ENCODE results near the gene NHSL2.
A peak's percentile ranks its signal among the peaks of the same experiment; 100 is the strongest.

Gene NHSL2

DNA sequence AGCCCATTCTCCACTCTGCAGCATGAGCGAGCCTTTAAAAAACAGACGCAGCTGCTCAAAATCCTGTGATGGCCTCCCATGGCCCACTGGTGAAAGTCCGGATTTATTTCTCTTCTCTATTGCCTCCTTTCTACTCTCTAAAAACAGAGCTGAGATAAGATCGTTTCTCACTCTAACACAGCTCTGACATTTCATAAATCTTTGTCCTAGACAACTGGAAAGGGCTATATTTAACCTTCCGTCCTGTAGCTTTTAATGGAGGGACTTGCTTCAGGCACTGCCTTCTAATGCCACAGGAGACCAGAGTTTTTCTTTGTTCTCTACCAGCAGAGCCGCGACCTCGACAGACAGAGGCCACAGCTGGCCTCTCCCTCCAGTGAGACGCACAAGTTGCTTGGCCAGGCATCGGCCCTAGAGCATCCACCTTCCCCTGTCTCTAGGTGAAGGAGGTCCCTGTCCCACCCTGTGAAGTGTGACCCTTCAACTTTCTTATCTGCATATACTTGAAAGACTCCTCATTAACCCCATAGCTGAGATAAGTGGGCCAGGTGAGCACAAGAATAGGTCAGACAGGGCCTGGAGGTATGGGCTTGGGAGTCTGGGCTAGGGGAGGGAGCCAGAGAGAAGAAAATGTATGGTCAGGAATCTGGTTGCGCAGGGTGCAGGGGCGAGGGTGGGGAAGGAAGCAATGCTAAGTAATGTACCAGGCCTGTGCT, 171.1 kb downstream of the NHSL2 start:
- DNase-seq: no peak

DNA sequence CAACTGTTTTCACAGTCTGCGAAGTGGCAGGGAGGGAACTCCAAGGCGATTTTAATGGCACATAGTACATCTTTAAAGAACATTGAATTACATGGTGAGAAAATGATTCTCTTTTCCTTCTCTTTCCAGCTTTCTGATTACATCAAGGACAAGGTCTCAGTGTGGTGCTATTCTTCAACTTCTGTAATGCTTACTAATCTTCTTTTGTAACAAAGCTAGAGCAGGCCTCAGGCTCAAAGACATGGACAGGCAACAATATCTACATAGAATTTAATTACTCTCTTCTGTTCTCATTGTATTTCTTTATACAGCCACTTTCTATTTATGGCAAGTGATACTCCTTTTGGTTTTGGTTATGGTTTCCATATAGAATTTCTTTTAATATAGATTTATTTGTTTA, 172.6 kb downstream of the NHSL2 start:
- no peak for DNase-seq

DNA sequence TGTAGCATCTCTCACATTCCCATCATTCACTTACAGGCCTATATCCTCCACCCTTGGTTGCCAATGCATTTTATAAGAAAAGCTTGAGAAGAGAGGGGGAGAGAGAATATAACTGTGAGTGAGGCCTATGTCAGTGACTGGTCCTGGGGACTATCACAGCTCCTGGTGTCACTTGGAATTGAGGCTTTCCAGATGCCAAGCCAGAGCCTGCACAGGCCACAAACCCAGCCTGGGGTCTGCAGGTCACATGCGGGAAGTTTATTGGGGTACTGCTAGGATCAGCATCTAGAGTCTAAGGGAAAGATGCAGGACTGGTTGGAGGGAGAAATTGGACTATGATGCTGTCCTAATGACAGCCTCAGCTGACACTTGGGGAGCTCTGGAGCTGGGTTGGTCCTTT, 173.5 kb downstream of the NHSL2 start:
- DNase-seq: no peak

DNA sequence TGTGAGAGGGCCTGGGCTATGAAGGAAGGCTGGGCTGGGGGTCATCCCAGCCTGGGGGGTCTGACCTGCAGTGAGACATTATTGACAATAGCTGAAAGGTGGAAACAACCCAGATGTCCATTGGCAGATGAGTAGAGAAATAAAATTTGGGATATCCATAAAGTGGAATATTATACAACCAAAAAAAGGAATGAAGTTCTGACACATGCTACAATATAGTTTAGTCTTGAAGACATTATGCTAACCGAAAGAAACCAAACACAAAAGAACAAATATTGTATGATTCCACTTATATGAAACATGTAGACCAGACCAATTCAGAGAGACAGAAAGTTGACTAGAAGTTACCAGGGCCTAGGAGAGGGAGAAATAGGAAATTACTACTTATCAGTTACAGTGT, 176.3 kb downstream of the NHSL2 start:
- no peak for DNase-seq

DNA sequence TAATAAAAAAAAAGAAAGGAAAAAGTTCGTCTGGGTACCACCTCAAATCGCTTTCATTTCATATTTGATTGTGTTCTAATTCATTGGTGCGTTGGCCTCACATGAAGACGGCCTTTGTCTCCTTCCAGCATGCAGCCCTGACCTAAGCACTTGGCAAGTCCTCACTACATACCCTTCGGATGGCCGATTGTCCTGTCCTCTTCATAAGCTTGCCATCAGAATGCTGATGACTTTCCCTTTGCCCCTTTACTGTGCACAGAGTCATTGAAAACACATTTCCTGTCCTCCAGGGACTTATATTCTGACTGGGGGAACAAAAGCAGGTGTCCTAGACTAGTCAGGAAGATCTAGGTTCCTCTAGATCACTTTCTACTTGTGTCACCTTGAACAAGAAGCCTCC, 178.1 kb downstream of the NHSL2 start:
- no peak for DNase-seq

DNA sequence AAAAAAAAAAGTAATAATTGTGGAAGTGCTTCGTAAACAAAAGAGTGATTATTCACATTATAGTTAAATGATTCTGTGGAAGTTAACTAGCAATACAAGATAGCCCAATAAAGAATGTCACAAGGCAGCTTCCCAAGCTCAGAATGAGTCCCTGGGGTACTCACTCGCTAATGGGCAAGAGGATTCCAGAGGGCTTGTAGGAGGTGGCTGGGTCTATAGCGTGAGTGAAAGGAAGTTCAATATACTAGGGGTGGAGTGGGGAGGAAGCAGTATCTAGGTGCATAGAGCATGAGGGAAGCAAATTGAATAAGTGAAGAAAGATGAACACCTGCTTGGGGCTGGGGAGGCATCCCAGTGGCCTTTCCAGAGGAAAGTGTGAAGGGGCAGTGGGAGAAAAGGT, 178.6 kb downstream of the NHSL2 start:
- DNase-seq: no peak

DNA sequence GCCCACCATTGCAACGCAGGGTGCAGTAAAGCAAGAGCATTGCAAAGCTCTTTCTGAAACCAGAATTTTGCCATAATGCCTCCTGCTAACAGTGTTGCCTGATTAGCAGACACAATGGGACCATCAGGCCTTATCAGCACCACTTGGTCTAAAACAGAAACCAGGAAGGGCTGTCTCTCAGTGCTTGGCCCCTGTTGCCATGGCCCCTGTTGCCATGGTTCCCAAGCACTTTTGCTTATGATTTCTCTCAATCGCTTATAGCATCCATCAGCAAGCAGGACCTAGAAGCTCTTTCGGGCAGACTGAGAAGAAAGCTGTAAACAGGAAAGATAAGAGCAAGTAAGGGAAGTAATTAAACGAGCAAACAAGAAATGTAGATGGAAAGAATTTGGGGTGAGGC, 184.2 kb downstream of the NHSL2 start:
- peak; percentile 88 for DNase-seq

DNA sequence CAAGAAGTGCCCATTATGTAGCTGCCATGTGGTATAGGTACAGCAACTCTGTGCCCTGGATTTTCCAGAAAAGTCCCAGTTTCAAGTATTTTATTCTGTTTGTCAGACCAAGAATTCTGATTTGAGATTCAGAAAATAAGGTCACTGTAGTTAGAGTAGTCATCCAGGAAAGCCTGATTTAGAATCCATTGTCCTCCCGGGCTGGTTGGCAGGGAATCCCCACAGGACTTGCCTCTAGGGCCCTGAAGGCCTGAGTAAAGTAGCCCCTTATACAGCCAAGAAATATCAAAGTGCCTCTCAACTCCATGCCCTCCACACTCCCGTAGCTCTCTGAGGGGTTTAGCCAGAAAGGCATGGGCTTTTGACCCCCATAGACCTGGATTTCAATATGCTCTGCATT, 184.7 kb downstream of the NHSL2 start:
- no peak for DNase-seq

DNA sequence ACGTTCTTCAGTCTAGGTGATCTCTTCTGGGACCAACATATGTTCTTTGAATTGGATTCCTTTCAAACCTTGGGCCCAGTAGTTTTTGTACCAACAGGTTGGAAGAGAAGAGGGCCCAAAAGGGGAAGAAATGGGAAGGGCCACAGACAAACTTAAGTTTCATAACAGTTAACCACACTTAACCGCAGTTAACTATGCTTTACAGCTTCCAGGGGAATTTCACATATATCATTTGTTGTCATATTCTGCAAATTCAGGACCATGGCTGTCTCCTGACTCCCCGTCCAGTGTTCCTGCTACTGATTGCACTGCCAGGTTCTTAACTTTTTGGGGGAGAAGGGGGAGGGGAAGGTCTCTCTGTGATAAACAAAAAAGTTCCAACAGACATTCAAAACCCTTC, 186.5 kb downstream of the NHSL2 start:
- DNase-seq: no peak

DNA sequence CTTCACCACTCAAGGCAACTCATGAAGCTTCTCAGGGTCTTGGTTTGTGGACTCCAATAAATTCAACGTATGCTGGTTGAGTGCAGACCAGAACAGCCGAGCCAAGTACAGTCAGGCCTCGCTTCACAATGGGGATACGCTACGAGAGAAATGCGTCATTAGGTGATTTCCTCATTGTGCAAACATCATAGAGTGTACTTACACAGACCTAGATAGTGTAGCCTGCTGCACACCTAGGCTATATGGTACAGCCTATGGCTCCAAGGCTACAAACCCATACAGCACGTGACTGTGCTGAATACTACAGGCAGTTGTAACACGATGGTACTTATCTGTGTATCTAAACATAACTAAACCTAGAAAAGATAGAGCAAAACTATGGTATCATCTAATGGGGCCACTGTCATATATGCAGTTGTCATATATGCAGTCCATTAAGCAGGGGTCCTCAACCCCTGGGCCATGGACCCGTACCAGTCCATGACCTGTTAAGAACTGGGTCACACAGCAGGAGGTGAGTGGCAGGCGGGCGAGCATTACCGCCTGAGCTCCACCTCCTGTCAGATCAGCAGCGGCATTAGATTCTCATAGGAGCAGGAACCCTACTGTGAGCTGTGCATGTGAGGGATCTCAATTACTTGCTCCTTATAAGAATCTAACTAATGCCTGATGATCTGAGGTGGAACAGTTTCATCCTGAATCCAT, 189.6 kb downstream of the NHSL2 start:
- peak; percentile 62 for DNase-seq

DNA sequence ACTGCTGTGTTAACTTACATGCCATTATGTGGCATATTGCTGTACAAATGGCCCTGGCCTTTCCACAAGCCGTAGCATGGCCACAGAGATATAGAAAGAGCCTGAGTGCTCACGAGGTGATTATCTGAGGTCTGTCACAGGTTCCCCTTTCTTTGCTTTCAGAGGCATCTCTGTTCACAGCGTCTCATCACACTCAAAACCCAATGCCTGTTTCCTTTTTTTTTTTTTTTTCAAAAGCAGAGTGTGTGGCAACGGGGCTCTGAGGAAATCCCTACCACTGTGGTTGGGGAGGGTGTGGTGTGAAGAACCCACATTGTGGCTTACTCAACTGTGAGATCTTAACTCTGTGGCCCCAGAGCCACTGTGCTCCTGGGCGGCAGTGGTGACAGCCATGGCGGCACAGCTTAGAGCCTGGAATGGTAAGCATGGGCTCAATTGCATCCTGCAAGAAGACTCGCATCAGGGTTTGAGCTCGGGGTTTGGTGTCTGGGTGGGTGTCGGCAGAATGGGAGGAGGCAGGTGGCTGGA, 190.2 kb downstream of the NHSL2 start:
- peak; percentile 85 for DNase-seq

DNA sequence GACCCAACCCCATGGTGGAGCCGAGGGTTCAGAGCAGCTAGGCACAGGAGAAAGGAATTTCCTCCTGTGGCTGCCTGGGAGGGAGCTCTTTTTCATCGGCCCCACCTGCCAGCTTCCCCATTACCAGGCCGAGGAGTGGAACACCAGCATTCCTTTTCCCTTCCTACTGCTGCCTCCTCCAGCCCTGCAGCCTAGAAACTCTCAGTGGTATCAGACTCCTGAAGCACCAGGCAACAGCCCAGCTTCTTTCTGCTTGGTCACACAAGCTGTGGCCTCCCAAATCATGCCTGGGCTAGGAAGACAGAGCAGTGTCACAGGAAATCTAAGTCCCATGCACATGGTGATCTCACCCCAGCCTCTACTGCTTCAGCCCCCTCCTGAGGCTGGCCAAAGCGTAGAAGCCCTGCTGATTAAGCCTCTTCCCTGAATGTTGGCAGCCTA, 191.0 kb downstream of the NHSL2 start:
- DNase-seq: no peak

DNA sequence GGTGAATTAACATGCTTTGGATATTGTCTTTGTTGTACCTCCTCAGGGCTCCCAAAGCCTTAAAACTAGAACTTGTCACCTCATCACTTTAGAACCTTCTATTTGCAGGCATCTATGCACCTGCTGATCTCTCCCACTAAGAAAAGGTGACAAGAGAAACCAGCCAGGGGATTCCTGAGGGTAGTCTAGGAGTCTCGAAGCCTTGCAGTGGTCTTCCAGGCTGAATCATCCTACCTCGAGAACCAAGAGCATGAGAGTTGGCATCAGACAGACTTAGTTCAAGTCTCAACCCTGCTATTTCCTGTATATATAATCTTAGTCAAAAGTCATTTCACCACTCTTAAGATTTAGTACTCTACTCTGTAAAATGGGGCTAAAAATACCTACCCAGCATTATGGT, 191.5 kb downstream of the NHSL2 start:
- DNase-seq: no peak

DNA sequence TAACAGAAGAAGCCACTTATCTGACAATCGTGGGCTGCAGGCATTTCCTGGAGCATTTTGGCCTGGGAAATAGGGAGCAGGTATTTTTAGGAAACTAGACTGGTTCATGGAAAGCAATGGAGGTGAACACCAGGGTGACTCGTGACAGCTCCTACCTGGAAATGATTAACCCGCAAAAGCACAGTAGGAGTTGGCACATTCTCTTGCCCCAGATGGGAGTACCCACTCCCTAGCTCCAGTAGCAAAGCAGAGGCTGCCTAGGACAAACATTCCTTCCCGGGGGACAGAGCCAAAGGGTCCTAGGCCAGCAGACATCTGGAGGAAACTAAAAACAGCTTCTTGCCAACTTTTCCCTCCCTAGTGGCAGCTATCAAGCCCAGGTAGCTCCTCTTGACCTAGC, 192.1 kb downstream of the NHSL2 start:
- DNase-seq: no peak

DNA sequence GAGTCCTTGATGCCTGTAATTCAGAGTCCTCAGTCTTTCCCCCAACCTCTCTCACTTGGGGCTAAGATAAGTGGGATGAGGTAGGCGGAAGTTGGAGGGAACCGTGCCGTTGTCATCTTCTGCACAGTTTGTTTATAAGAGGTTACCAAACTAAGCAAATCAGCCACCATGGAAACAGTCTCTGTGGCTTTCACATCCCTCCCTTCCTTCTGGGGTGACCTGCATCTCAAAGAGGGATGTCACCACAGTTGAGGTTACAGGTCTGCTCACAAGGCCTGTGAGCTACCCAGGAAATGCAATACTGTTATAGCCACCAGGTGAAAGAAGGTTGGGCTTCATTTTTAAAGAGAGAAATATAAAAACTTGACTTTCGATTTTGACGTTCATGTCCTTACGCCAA, 194.8 kb downstream of the NHSL2 start:
- DNase-seq: peak; percentile 77

DNA sequence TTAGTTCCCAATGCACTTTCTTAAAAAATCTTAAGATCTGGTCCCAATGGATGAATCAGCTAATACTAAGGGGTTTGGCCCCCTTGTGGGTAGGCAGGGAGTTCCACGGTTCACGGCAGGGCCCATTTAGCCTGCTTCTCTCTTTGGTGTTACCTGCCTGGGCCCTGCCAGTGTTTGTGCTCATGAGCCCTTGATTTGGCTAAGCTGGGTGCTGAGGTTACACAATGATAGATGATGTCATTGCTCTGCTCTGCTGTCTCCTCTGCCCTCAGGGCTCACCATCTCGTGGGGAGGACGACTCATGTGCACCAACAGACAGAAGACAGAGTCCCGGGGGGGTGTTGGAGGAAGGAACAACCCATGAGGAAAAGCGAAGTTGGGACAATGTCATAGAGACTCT, 196.7 kb downstream of the NHSL2 start:
- DNase-seq: no peak

DNA sequence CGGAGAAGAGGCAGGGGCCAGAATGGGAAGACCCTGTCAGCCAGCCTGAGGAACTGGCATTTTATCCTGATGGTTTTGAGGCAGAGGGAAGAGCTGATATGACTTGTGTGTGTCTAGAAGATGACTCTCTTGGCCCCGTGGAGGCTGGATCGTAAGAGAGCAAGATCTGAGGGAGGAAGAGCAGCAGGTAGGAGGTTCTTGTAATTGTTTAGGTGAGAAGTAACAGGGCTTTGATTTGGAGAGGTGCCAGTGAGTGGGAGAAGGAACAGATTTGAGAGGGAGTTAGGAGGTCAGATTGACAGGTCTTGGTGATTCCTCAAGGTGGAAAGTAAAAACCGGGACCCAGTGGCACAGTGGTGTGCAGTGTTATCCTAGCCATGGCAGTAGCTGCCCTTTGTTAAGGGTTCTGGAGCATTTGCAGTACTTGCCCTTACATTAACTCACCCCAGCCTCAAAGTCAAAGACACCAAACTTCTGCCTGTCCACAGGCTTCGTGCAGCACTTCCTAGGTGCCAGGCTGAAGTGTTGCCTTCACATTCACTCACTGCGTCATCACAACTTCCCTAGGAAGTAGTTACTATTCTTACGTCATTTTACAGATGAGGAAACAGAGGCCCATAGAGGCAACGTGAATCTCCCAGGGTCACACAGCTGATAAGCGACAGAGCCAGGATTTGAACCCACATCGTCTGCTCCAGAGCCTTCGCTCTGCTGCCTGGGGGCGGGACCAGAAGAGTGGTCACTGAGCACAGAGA, 197.4 kb downstream of the NHSL2 start:
- DNase-seq: no peak

DNA sequence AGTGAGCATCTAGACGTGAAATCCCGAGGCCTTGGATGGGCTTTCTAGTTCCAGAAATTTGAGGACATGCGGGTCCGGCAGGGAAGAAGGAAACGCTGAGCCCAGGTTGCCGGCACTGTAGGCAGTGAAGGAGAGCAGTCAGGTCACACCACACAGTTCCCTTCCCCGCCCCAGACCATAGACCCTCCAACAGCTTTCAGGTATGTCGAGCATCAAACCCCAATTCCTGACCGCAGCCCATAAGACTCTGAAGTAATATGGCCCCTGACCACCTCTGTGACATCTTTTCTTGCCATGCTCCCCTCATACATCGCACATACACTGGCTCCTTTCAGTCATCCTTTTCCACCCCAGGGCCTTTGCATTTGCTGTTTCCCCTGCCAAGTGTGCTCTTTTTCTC, 198.0 kb downstream of the NHSL2 start:
- no peak for DNase-seq

DNA sequence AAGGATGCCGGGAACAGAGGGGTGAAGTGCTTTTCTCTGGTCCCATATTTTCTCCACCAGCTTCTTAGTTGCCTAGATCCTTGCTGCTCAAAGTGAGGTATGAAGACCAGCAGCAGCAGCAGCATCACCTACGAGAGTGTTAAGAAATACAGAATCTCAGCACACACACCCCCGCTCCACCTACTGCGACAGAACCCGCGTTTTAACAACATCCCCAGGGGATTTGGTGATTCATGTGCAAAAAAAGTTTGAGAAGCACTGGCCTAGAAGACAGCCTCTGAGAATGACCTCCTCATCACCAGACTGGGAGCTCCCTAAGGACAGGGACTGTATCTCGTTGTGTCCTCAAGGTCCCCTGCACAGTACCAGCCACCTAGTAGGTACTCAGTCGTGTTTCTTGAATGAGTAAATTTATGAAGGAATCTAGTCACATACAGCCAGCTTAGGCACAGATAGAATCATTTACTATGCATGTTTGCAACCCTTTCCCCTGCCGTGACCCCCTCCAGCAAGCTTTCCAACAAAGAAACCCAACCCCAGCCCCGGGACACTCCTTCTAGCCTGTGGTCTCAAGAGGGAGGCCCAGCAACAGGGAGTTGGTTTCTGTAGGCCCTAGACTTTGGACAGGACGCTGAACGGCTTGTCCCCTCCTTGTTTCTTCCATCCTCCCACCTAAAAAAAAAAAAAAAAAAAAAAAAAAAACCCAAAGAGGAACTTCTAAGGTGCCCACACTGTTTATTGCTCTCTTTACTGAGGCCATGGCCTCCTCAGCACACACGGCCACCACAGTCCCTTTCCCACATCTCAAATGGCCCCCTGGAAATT, 199.6 kb downstream of the NHSL2 start:
- no peak for DNase-seq

DNA sequence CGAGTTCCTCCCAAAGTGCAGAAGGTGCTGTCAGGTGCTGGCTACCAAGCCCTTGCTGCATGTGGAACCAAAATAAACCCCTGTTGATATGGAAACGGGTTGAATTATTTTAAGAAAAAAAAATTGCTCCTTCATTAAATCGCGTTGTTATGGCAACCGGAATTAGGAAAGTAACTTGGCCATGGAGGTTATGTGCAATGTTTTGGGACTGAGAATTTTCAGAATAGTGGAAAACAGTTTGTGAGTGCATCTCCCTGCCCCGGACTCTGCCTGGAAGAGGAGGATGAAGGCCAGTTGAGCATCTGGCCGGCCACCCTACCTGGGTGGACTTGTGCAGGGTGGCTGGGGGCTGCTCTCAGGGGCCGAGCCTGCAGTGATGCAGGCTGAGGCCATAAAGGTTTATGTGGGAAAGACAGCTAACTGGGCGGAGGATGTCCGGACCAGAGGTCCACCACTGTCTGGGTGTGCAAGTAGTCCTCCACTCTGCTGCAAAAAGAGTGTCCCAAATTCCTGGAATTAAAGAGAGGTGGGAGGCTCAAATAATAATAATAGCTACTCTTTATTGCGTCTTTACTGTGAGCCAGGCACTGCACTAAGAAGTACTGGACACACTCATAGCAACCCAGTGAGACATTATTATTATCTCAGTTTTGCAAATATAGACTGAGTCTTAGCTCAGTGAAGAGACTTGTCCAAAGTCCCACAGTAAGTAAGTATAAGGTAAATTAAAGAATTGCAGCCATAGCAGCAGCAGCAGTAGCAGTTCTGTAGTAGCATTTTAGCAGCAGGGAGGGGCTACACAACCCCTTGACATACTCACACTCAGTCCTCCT, 200.4 kb downstream of the NHSL2 start:
- no peak for DNase-seq

DNA sequence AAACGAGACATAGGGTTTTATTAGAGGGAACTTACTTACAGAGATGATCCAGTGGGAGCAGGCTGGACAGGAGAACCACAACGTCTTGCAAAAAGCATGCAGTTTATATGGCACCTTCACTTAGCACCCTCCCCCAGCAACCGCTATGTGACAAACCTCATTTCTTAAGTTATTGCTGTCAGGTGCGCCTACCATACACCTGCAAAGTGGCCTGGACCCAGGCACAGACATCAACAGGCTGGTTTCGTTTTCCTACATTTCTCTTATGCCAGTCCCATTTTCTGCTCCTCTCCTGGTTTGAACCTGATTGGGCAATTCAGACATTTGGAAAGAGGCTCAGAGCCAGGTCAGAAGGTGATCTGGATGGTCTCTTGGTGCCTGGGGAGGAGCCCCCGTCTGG, 202.8 kb downstream of the NHSL2 start:
- DNase-seq: no peak

DNA sequence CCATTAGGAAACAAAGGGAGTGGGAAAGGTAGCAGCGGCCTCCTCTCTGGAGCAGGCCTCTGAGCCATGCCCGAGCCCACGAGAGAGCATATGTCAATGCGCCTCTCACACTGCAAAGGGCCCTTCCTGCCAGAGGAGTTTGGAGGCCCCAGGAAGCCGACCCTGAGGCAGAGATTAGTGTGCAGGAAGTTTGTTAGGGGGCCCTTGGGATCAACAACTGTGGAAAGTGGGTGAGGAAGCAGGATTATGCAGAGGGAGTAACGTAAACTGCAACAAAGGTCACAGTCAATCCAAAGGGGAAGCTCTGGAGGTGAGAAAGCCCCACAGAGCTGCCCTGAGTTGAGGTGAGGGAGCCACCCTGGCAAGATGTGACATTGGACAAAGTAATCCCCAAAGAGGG, 203.7 kb downstream of the NHSL2 start:
- no peak for DNase-seq

Measured in activated effector memory CD4-positive, alpha-beta T cell treated with anti-CD3 and anti-CD28 coated beads, Interleukin-2, amount 50 U/mL, for 16 hours (primary cell).